ENCODE data around the gene CCL14.

GRCh38 chr17:36024106-36024869 lies 37.8 kb upstream of the CCL14 start:
- TF ChIP-seq CTCF (IDR thresholded peaks at IDR 0.05; ENCODE audit: low read depth, low read length) (no peak), EZH2phosphoT487 (IDR thresholded peaks at IDR 0.05; ENCODE audit: low read depth) (no peak)

Data from OCI-LY3 (cell line).